HEK293 (cell line): ENCODE measurements around the gene BTD.

ENCODE experiments used
- CTCF ChIP-seq: fragments of 450-650 bp; formaldehyde crosslinking; IDR thresholded peaks from 2 replicates; pipeline ENCODE4 v1.5.1; 2016; ENCODE audit warnings: missing biosample characterization, missing genetic modification characterization
- PBX3 ChIP-seq: sonication (generic); formaldehyde crosslinking; IDR thresholded peaks from 2 replicates; pipeline ENCODE4 v1.8.1; 2022; ENCODE audit warnings: mild to moderate bottlenecking, moderate library complexity, missing genetic modification reagents
- REPIN1 ChIP-seq: fragments of 450-650 bp; formaldehyde crosslinking; IDR thresholded peaks from 2 replicates; pipeline ENCODE4 v1.5.1; 2017; ENCODE audit warnings: missing biosample characterization, missing genetic modification characterization, low read depth
- REST ChIP-seq: fragments of 450-650 bp; formaldehyde crosslinking; IDR thresholded peaks from 2 replicates; pipeline ENCODE4 v1.5.1; 2016; ENCODE audit warnings: missing biosample characterization, missing genetic modification characterization
- TCF7L2 ChIP-seq: IDR thresholded peaks from 2 replicates; pipeline ENCODE4 v1.6.1; 2011; ENCODE audit warnings: low read depth, mild to moderate bottlenecking, inconsistent platforms, low read length, moderate library complexity, borderline replicate concordance
- ZBTB44 ChIP-seq: fragments of 450-650 bp; IDR thresholded peaks from 2 replicates; pipeline ENCODE4 v1.5.1; 2018; ENCODE audit warnings: missing biosample characterization, mild to moderate bottlenecking, missing genetic modification characterization
- ZFP37 ChIP-seq: fragments of 450-650 bp; formaldehyde crosslinking; IDR thresholded peaks from 2 replicates; pipeline ENCODE4 v1.5.1; 2016; ENCODE audit warnings: missing biosample characterization, missing genetic modification characterization
- ZNF398 ChIP-seq: fragments of 450-650 bp; formaldehyde crosslinking; IDR thresholded peaks from 2 replicates; pipeline ENCODE4 v1.5.1; 2017; ENCODE audit warnings: missing biosample characterization, missing genetic modification characterization
- ZNF548 ChIP-seq: fragments of 450-650 bp; formaldehyde crosslinking; IDR thresholded peaks from 2 replicates; pipeline ENCODE4 v1.5.1; 2016; ENCODE audit warnings: missing biosample characterization, missing genetic modification characterization
- ZNF701 ChIP-seq: fragments of 450-650 bp; formaldehyde crosslinking; IDR thresholded peaks from 2 replicates; pipeline ENCODE4 v1.5.1; 2016; ENCODE audit warnings: missing biosample characterization, missing genetic modification characterization
- ZNF747 ChIP-seq: fragments of 450-650 bp; formaldehyde crosslinking; IDR thresholded peaks from 2 replicates; pipeline ENCODE4 v1.5.1; 2016; ENCODE audit warnings: missing biosample characterization, missing genetic modification characterization
- ZNF76 ChIP-seq: fragments of 450-650 bp; formaldehyde crosslinking; IDR thresholded peaks from 2 replicates; pipeline ENCODE4; 2016; ENCODE audit warnings: low read depth, missing biosample characterization, missing genetic modification characterization, borderline replicate concordance

GRCh38 chr3:15685927-15686326 is 84.4 kb downstream of the BTD start:
- TF ChIP-seq CTCF (tag by site-specific recombination) (no peak), ZNF398 (tag by site-specific recombination) (no peak), ZNF701 (no peak), TCF7L2 (no peak), PBX3 (CRISPR knock-in tag) (no peak), ZNF548 (no peak), ZFP37 (tag by site-specific recombination) (no peak), REST (tag by site-specific recombination) (no peak), ZNF747 (tag by site-specific recombination) (no peak), REPIN1 (no peak), ZBTB44 (tag by site-specific recombination) (no peak), ZNF76 (tag by site-specific recombination) (no peak)
